Sigmoid colon (tissue), 4 donors: ENCODE measurements around the gene IGFBP2.

Source experiments
- EP300 ChIP-seq, 4 donors: sonication (generic); formaldehyde crosslinking; IDR thresholded peaks; one replicate each; pipeline ENCODE4 v1.6.1; 2017; ENCODE audit warnings: antibody characterized with exemption in 4 of 4
- POLR2AphosphoS5 ChIP-seq, 4 donors: sonication (generic); formaldehyde crosslinking; IDR thresholded peaks; one replicate each; pipeline ENCODE4 v1.6.1; 2017; ENCODE audit warnings: antibody characterized with exemption in 4 of 4
- TF ChIP-seq, protein P1 (sequence below), 4 experiments: fragments of 450-650 bp in 3 of 4; fragments of 200-600 bp in 1 of 4; IDR thresholded peaks; one replicate each; pipeline ENCODE4 v1.5.1; 2016 to 2019; ENCODE audit warnings: antibody characterized with exemption in 4 of 4, mild to moderate bottlenecking in 3 of 4, moderate library complexity in 2 of 4

DNA sequence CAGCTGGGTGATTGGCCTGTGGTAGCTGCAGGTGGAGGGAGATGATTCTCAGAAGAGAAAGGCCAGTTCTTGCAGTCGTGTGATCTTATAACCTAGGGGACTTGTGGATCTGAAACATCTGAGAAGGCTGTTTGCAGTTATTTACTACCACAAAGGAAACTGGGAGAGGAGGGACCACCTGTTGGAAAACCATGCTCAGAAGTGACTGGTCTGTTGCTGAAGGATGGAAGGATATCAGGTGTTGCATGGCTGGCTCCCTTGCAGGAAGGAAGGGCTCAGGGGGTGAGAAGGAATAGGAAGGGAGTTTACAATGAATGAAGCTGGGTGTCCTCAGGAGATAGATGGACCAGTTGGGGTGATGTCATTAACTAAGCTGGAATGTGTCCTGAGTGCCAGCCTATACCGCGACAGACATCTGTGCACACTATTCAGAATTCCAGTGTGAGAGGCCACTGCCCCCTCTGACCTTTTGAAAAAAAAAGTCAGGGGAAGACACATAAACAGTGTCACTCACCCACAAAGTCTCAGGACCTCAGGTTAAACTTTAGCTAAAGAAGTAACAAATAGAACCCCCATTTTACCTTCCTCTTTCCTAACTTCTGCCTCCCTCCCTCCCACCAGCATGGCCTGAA lies 17.5 kb downstream of the IGFBP2 start:
- TF ChIP-seq, protein P1, sequence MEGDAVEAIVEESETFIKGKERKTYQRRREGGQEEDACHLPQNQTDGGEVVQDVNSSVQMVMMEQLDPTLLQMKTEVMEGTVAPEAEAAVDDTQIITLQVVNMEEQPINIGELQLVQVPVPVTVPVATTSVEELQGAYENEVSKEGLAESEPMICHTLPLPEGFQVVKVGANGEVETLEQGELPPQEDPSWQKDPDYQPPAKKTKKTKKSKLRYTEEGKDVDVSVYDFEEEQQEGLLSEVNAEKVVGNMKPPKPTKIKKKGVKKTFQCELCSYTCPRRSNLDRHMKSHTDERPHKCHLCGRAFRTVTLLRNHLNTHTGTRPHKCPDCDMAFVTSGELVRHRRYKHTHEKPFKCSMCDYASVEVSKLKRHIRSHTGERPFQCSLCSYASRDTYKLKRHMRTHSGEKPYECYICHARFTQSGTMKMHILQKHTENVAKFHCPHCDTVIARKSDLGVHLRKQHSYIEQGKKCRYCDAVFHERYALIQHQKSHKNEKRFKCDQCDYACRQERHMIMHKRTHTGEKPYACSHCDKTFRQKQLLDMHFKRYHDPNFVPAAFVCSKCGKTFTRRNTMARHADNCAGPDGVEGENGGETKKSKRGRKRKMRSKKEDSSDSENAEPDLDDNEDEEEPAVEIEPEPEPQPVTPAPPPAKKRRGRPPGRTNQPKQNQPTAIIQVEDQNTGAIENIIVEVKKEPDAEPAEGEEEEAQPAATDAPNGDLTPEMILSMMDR (IDR thresholded peaks at IDR 0.05) = no peak
- TF ChIP-seq POLR2AphosphoS5 (IDR thresholded peaks at IDR 0.05) (no peak), EP300 (IDR thresholded peaks at IDR 0.05) (no peak)
